IMR-90 (cell line): ENCODE results near the gene HCK. TPM values are rescaled to one million over a fixed set of nuclear protein-coding genes. Genes with fewer than 3 reads are reported as not detected.

Experiments
- ATAC-seq: fragments of 200-7000 bp; cut with Tn5 transposase; 2 replicates; pipeline ENCODE4 v1.9.1; 2020; ENCODE audit warnings: low read depth, mild to moderate bottlenecking, moderate library complexity
- BruUV-seq: library from RNA; stranded (reverse); fragments of 400-500 nt; replicated peaks from 2 replicates; lab custom pipeline; 2021; lab: Mats Ljungman, UMichigan
- CTCF ChIA-PET: fragments of 300-600 bp; formaldehyde crosslinking; extraction: SDS; loops from one replicate; lab custom pipeline; 2021; ENCODE audit warnings: antibody characterized with exemption; lab: Yijun Ruan, JAX
- POLR2A ChIA-PET: fragments of 300-600 bp; sonication (Branson Sonifier 250); formaldehyde crosslinking; loops from one replicate; lab custom pipeline; 2022; ENCODE audit warnings: antibody characterized with exemption; ENCODE audit not compliant: unreplicated experiment; lab: Charles Lee
- DNase-seq: peaks from one replicate; pipeline ENCODE4 v3.0.0; 2013
- H2AFZ ChIP-seq: replicated peaks from 2 replicates; pipeline ENCODE3; 2013; ENCODE audit warnings: low read length, mild to moderate bottlenecking; ENCODE audit not compliant: poor library complexity
- H2AK5ac ChIP-seq: 2 replicates; pipeline ENCODE4 v1.6.1; 2013; ENCODE audit warnings: low read depth, low read length, inconsistent platforms
- H2AK9ac ChIP-seq: replicated peaks from 2 replicates; pipeline ENCODE3; 2013; ENCODE audit warnings: mild to moderate bottlenecking, low read depth, low read length, moderate library complexity; ENCODE audit not compliant: poor library complexity
- H2BK120ac ChIP-seq: 2 replicates; pipeline ENCODE4 v1.6.1; 2013; ENCODE audit warnings: low read depth, low read length, inconsistent platforms
- H2BK15ac ChIP-seq: 3 replicates; pipeline ENCODE4 v1.6.1; 2013; ENCODE audit warnings: low read depth, low read length, inconsistent platforms
- H2BK20ac ChIP-seq: 2 replicates; pipeline ENCODE4 v1.6.1; 2013; ENCODE audit warnings: low read depth, mild to moderate bottlenecking, inconsistent platforms, low read length, moderate library complexity
- H2BK5ac ChIP-seq: 2 replicates; pipeline ENCODE4 v1.6.1; 2013; ENCODE audit warnings: mild to moderate bottlenecking, low read depth, low read length, inconsistent platforms; ENCODE audit not compliant: poor library complexity, severe bottlenecking
- H3K14ac ChIP-seq: replicated peaks from 2 replicates; pipeline ENCODE4 v1.6.1; 2013; ENCODE audit warnings: low read depth, low read length, inconsistent platforms
- H3K18ac ChIP-seq: 2 replicates; pipeline ENCODE4 v1.6.1; 2013; ENCODE audit warnings: low read depth, low read length, control low read depth
- H3K23ac ChIP-seq: 2 replicates; pipeline ENCODE4 v1.6.1; 2013; ENCODE audit warnings: low read depth, low read length, inconsistent platforms
- H3K27ac ChIP-seq: 2 replicates; pipeline ENCODE4 v1.5.1; 2013; ENCODE audit warnings: mild to moderate bottlenecking, control low read depth, low read length; ENCODE audit not compliant: insufficient read depth
- H3K27me3 ChIP-seq: 2 replicates; pipeline ENCODE4 v1.6.1; 2013; ENCODE audit warnings: low read length; ENCODE audit not compliant: control insufficient read depth, insufficient read depth
- H3K36me3 ChIP-seq: 2 replicates; pipeline ENCODE4 v1.6.1; 2013; ENCODE audit warnings: low read length, mixed read lengths; ENCODE audit not compliant: control insufficient read depth, insufficient read depth
- H3K4ac ChIP-seq: 2 replicates; pipeline ENCODE4 v1.6.1; 2013; ENCODE audit warnings: low read depth, low read length, inconsistent platforms
- H3K4me1 ChIP-seq: 2 replicates; pipeline ENCODE4 v1.6.1; 2013; ENCODE audit warnings: low read length, mixed read lengths; ENCODE audit not compliant: control insufficient read depth, insufficient read depth
- H3K4me2 ChIP-seq: 2 replicates; pipeline ENCODE4 v1.6.1; 2013; ENCODE audit warnings: low read depth, mild to moderate bottlenecking, control low read depth, low read length, moderate library complexity
- H3K4me3 ChIP-seq: 2 replicates; pipeline ENCODE4 v1.5.1; 2013; ENCODE audit warnings: low read depth, mild to moderate bottlenecking, control low read depth, low read length, moderate library complexity; ENCODE audit not compliant: insufficient read depth
- H3K56ac ChIP-seq: 2 replicates; pipeline ENCODE4 v1.6.1; 2013; ENCODE audit warnings: low read length, inconsistent platforms; ENCODE audit not compliant: insufficient read depth; ENCODE audit errors: extremely low read depth
- H3K79me1 ChIP-seq, 2 experiments: 2 replicates each; pipeline ENCODE4 v1.6.1; 2013; ENCODE audit warnings: low read length in 2 of 2, inconsistent platforms in 1 of 2, low read depth in 1 of 2
- H3K9ac ChIP-seq: 2 replicates; pipeline ENCODE4 v1.6.1; 2013; ENCODE audit warnings: low read depth, low read length, control low read depth
- H3K9me1 ChIP-seq: 2 replicates; pipeline ENCODE4 v1.6.1; 2013; ENCODE audit warnings: low read length, inconsistent platforms; ENCODE audit not compliant: insufficient read depth
- H3K9me3 ChIP-seq: 2 replicates; pipeline ENCODE4 v1.6.1; 2013; ENCODE audit warnings: low read length; ENCODE audit not compliant: control insufficient read depth, insufficient read depth
- H4K20me1 ChIP-seq: 2 replicates; pipeline ENCODE4 v1.6.1; 2013; ENCODE audit warnings: low read length, inconsistent platforms; ENCODE audit not compliant: insufficient read depth
- H4K5ac ChIP-seq: 2 replicates; pipeline ENCODE4 v1.6.1; 2013; ENCODE audit warnings: mild to moderate bottlenecking, low read depth, low read length, control low read depth
- H4K8ac ChIP-seq, 2 experiments: 2 replicates each; pipeline ENCODE4 v1.6.1; 2013; ENCODE audit warnings: low read depth in 2 of 2, low read length in 2 of 2, control low read depth in 1 of 2, inconsistent platforms in 1 of 2
- H4K91ac ChIP-seq: 2 replicates; pipeline ENCODE4 v1.6.1; 2013; ENCODE audit warnings: low read depth, low read length, inconsistent platforms; ENCODE audit not compliant: insufficient read depth
- BHLHE40 ChIP-seq: fragments of 150-350 bp; IDR thresholded peaks from 2 replicates; pipeline ENCODE4 v1.6.1; 2016; ENCODE audit warnings: mild to moderate bottlenecking, low read depth, low read length
- CEBPB ChIP-seq: IDR thresholded peaks from 2 replicates; pipeline ENCODE4 v1.6.1; 2012; ENCODE audit warnings: low read depth, low read length, improper control_type of control experiment
- CHD1 ChIP-seq: IDR thresholded peaks from 2 replicates; pipeline ENCODE4 v1.6.1; 2012; ENCODE audit warnings: low read depth, low read length, improper control_type of control experiment
- CTCF ChIP-seq: conservative IDR thresholded peaks from 2 replicates; pipeline ENCODE4 v1.5.1; 2012; ENCODE audit warnings: mild to moderate bottlenecking, low read depth, low read length, improper control_type of control experiment
- FOS ChIP-seq: fragments of 150-350 bp; IDR thresholded peaks from 2 replicates; pipeline ENCODE4 v1.6.1; 2016; ENCODE audit warnings: low read depth, low read length
- MAFK ChIP-seq: IDR thresholded peaks from 2 replicates; pipeline ENCODE4 v1.6.1; 2012; ENCODE audit warnings: low read depth, low read length, improper control_type of control experiment
- MAZ ChIP-seq: IDR thresholded peaks from 2 replicates; pipeline ENCODE4 v1.6.1; 2012; ENCODE audit warnings: low read depth, mild to moderate bottlenecking, low read length, improper control_type of control experiment, moderate library complexity, borderline replicate concordance
- NFE2L2 ChIP-seq: fragments of 150-350 bp; IDR thresholded peaks from 2 replicates; pipeline ENCODE4 v1.6.1; 2016; ENCODE audit warnings: low read depth, mild to moderate bottlenecking, low read length
- POLR2A ChIP-seq: IDR thresholded peaks from 2 replicates; pipeline ENCODE4 v1.6.1; 2012; ENCODE audit warnings: mild to moderate bottlenecking, low read depth, low read length
- RAD21 ChIP-seq: IDR thresholded peaks from 2 replicates; pipeline ENCODE4 v1.6.1; 2012; ENCODE audit warnings: low read length, improper control_type of control experiment
- USF2 ChIP-seq: fragments of 150-350 bp; IDR thresholded peaks from 2 replicates; pipeline ENCODE4 v1.6.1; 2017; ENCODE audit warnings: mild to moderate bottlenecking, antibody characterized with exemption, low read length, low read depth
- WGBS, 2 experiments: methylation state at CpG; one replicate each; pipeline versions ENCODE4 v1.1.5 to v1.1.7; 2013; ENCODE audit warnings: missing lambda C conversion rate in 2 of 2; ENCODE audit not compliant: insufficient read length in 1 of 2; ENCODE audit errors: extremely low coverage in 2 of 2; 5-methylcytosine and 5-hydroxymethylcytosine counted together
- dilution Hi-C: fragments of 300-500 bp; cut with HindIII; formaldehyde crosslinking; loops from one replicate; pipeline ENCODE4 v1.14.3; 2018; ENCODE audit warnings: low sequenced_read_pairs; ENCODE audit not compliant: unreplicated experiment
- in situ Hi-C: fragments of 300-500 bp; cut with MboI; formaldehyde crosslinking; loops from 3 replicates; pipeline ENCODE4 v1.14.3; 2019; ENCODE audit warnings: low sequenced_read_pairs, inconsistent platforms, mixed read lengths
- intact Hi-C: fragments of 100-400 bp; cut with micrococcal nuclease; formaldehyde crosslinking; loops from 2 replicates; pipeline ENCODE4 v1.10.0; 2022
- polyA plus RNA-seq, 3 experiments: library from polyadenylated mRNA; depleted of rRNA; stranded (reverse); fragments of >200 nt; gene quantifications; 2 replicates each; pipeline ENCODE4 v1.2.3, GENCODE V29; 2012; ENCODE audit warnings: low replicate concordance in 1 of 3
- total RNA-seq: library from RNA; depleted of rRNA; stranded (reverse); fragments of >200 nt; gene quantifications from 2 replicates; pipeline ENCODE4 v1.2.3, GENCODE V29; 2012

HCK gene
- total and polyA plus RNA-seq, 2 of the 4 experiments (the other 2 are of a cell fraction) = not detected

- in situ Hi-C loops = no loop called here
- no peak overlapping the region for H3K27ac ChIP-seq
- H4K91ac ChIP-seq = no peak overlapping the region
- no peak overlapping the region for H2AK9ac ChIP-seq
- H3K4me3 ChIP-seq = no peak overlapping the region
- no peak overlapping the region for H3K4me2 ChIP-seq
- H4K5ac ChIP-seq = no peak overlapping the region
- no CpG with 5 or more reads among the region's 2 CpGs for WGBS, 2 experiments
- no peak overlapping the region for H3K18ac ChIP-seq
- POLR2A ChIA-PET = no interaction called here
- no peak overlapping the region for H3K4ac ChIP-seq
- intact Hi-C loops = no loop called here
- H3K36me3 ChIP-seq = peaks cover 2% of the 10 kb centered on the region; the same call in 1 of the 2 replicates
- H3K27me3 ChIP-seq = no peaks in the 10 kb centered on the region
- dilution Hi-C loops = no loop called here
- H3K56ac ChIP-seq = no peak overlapping the region
- BruUV-seq = no TSS peak
- CTCF ChIA-PET = no interaction called here
- no peaks in the 10 kb centered on the region for H3K4me1 ChIP-seq
- H4K8ac ChIP-seq = no peak overlapping the region
- ATAC-seq (no peak), DNase-seq (no peak)
- H3K14ac ChIP-seq = no peak overlapping the region
- no peak overlapping the region for H2AK5ac ChIP-seq
- H3K9me3 ChIP-seq = no peaks in the 10 kb centered on the region
- no peak overlapping the region for H3K9ac ChIP-seq
- peaks cover 85% of the 10 kb centered on the region for H4K20me1 ChIP-seq
- peaks cover 55 to 86% of the 10 kb centered on the region in 2 experiments for H3K79me1 ChIP-seq
- H3K23ac ChIP-seq = no peak overlapping the region
- TF ChIP-seq CHD1 (no peak), NFE2L2 (no peak), CEBPB (no peak), MAZ (no peak), POLR2A (no peak), BHLHE40 (no peak), MAFK (no peak), RAD21 (no peak), CTCF (no peak), USF2 (no peak), FOS (no peak)
- H2BK20ac ChIP-seq = no peak overlapping the region
- no peak overlapping the region for H2BK15ac ChIP-seq
- no peak overlapping the region for H2BK5ac ChIP-seq
- H2BK120ac ChIP-seq = no peak overlapping the region
- no peak overlapping the region for H2AFZ ChIP-seq
- peaks cover 17% of the 10 kb centered on the region for H3K9me1 ChIP-seq
These were observed 76.1 kb downstream of the HCK start for GRCh38 chr20:32128167-32128566.
